Stimulated activated CD4-positive, alpha-beta T cell treated with anti-CD3 and anti-CD28 coated beads, TNF-alpha, amount 100 ng/mL, for 1 hour (primary cell): ENCODE results near the gene UBE2C.
A peak's percentile ranks its signal among the peaks of the same experiment; 100 is the strongest.

Experiments used
- DNase-seq, 3 donors: peaks; one replicate each; pipeline ENCODE4 v3.0.0-alpha.2; 2020; ENCODE audit warnings: low read depth in 3 of 3, low spot score in 1 of 3

The UBE2C gene

DNA sequence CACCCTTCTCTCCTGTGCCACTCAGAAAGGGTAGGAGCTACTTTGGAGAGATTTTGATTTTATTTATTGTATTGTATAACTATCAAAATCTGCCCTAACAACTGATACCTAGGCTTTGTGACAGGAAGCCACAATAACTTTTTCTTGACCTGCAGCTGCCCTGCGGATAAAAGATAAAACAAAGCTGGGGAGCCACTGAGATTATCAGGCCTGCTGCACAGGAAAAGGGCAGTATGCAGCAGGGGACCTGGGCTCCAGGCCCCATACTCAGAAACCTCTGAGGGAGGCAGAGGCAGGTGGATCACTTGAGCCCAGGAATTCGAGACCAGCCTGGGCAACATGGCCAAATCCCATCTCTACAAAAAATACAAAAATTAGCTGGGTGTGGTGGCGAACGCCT, 20.2 kb downstream of the UBE2C start:
- no peak for DNase-seq

GRCh38 chr20:45833030-45833882, 20.8 kb downstream of the UBE2C start, which contains the start of gene SNX21:
Gene SNX21 (plus strand): TSS chr20:45833799. CDS start chr20:45833920, 121 bp downstream.
- DNase-seq, result no peak

GRCh38 chr20:45833883-45834796, 21.7 kb downstream of the UBE2C start:
- peak in 1 of 3 donors; percentile 39 for DNase-seq

DNA sequence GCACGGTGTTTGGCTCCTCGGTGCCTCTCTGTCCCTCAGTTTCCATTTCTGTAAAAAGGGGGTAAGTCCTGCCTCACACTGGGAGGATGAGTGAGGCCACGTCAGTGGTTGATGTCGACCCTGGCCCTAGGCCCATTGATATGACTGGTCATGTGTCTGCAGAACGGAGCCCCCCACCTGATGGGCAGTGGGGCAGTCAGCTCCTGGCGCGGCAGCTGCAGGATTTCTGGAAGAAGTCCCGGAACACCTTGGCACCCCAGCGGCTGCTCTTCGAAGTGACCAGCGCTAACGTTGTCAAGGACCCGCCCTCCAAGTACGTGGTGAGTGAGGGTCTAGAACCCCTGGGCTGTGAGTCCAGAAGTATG, 22.3 kb downstream of the UBE2C start:
- DNase-seq, result no peak

- no peak for DNase-seq
Measured at GRCh38 chr20:45835329-45835765, 22.9 kb downstream of the UBE2C start.

DNA sequence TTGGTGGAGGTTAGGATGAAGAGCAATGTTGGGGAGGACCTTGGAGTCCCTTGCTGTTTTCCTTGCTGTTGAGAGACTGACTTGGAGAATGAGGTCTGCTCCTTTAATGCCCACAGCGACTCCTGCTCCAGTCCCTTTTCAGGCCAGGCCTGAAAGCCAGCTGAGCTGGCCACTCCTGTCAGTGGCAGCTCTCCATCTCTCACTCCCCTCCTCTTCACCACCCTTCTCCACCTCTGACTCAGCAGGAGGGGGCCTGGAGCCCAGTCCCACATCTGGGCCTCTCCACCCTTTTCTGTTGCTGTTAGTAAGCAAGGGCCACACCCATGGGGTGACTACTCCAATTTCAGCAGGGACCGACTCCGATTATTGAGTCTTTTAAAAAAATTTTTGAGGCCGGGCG, 23.4 kb downstream of the UBE2C start:
- no peak for DNase-seq

DNA sequence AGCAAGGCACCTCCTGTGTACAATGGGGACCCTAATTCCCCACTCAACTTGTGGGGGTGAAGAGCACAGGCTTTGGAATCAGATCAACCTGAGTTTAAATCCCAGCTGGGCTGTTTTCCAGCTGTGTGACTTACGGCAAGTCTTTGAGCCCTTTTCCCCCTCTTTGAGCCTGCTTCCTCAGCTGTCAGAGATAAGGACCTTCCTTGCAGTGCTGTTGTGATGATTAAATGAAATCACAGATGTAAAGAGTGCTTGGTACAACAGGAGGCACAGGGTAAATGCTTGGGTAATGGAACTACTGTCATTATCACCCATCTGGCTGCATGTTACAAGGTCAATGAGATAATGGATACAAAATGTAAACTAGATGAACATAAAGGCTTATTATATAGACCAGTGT, 24.4 kb downstream of the UBE2C start:
- DNase-seq, result no peak

GRCh38 chr20:45840700-45841198, 28.3 kb downstream of the UBE2C start:
- no peak for DNase-seq

GRCh38 chr20:45841407-45842129, 29.1 kb downstream of the UBE2C start:
- DNase-seq, result no peak

GRCh38 chr20:45842169-45842812, 29.8 kb downstream of the UBE2C start:
- no peak for DNase-seq

DNA sequence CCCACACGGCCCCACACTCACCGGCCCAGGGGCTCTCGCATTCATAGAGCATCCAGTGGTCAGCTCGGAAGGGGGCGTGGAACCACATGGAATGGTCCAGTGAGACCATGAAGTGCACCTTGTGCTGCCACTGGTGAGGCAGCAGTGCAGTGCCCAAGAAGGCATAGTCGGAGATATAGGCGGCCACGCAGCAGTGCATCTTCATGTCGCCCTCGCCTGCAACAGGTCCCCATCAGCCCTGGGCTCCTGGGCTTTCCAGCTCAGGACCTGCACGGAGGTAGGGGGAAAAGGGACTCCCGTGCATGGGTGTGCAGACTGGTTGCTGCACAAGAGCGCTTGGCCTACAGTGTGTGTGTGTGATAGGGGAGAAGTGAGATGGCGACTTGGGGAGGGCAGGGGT, 31.1 kb downstream of the UBE2C start:
- no peak for DNase-seq

- no peak for DNase-seq
Measured at GRCh38 chr20:45845452-45845851, 33.0 kb downstream of the UBE2C start.

- DNase-seq, result no peak
Measured at GRCh38 chr20:45848421-45848820, 36.0 kb downstream of the UBE2C start.

- DNase-seq, result no peak
Measured at GRCh38 chr20:45848969-45849582, 36.6 kb downstream of the UBE2C start.

DNA sequence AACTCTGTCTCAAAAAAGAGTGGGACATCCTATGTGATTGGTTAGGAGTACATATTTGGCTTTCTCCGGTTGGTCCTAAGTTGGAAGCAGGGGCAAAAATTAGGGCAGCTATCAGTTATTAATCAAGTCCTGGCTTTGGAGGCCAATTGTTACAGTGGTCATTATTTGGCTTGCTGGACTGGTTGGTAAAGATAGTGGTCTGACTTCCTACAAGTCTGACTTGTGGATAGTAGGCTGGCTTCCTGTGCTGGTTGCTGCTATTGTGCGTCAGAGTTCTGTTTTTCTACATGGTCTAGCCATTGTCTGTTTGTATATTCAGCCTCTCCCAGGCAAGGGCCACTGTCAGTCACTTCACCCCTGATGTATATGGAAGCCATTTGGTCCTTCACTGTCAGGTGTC, 37.8 kb downstream of the UBE2C start:
- DNase-seq, result no peak

- DNase-seq, result no peak
Measured at GRCh38 chr20:45850926-45851325, 38.5 kb downstream of the UBE2C start.

GRCh38 chr20:45851501-45851900, 39.1 kb downstream of the UBE2C start:
- no peak for DNase-seq

GRCh38 chr20:45852326-45852725, 39.9 kb downstream of the UBE2C start:
- DNase-seq, result no peak

DNA sequence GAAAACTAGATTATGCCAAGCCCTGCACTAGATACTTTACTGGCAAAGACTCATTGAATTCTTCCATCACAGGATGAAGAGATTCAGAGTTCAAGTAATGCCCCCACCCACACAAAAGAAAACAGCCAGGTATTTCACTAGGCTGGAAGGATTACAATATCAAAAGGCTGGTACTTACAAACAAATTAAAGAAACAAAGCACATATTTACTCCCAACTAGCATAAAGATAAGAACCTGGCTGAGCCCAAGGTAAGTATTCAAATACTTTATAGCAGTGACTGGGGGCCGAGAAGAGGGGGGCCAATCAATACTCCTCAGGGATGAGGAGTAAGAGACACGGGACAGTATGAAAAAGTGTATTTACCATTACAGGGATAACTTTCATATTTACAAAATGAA, 41.0 kb downstream of the UBE2C start:
- no peak for DNase-seq
